Measurements from ENCODE around the gene EIF3B. TPM values are rescaled to one million over a fixed set of nuclear protein-coding genes. Genes with fewer than 3 reads are reported as not detected.

The EIF3B gene
- total RNA-seq, 2 experiments from 2014 or later, result 252 to 256 TPM

GRCh38 chr7:2421943-2422310, 67.3 kb downstream of the EIF3B start:
- CTCF ChIA-PET, result interaction anchor here (0.6 to 1.9 kb wide), 2 partner anchors 9 to 18 kb away, joined by 3 to 7 read pairs; no protein-coding TSS in a partner anchor
- Mint-ChIP-seq H3K9me3 (no peaks in the 10 kb centered on the region), H3K4me1 (ENCODE audit: low read depth) (peaks cover 23% of the 10 kb centered on the region), H3K27me3 (no peaks in the 10 kb centered on the region), H3K4me3 (no peak overlapping the region), H3K27ac (no peak overlapping the region), H3K36me3 (ENCODE audit: low read depth) (peaks cover 3% of the 10 kb centered on the region)
- TF ChIP-seq, protein P1, sequence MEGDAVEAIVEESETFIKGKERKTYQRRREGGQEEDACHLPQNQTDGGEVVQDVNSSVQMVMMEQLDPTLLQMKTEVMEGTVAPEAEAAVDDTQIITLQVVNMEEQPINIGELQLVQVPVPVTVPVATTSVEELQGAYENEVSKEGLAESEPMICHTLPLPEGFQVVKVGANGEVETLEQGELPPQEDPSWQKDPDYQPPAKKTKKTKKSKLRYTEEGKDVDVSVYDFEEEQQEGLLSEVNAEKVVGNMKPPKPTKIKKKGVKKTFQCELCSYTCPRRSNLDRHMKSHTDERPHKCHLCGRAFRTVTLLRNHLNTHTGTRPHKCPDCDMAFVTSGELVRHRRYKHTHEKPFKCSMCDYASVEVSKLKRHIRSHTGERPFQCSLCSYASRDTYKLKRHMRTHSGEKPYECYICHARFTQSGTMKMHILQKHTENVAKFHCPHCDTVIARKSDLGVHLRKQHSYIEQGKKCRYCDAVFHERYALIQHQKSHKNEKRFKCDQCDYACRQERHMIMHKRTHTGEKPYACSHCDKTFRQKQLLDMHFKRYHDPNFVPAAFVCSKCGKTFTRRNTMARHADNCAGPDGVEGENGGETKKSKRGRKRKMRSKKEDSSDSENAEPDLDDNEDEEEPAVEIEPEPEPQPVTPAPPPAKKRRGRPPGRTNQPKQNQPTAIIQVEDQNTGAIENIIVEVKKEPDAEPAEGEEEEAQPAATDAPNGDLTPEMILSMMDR (IDR thresholded peaks at IDR 0.05), result no peak
- DNase-seq (no peak), ATAC-seq (no peak)
- POLR2A ChIA-PET, result no interaction called here
- intact Hi-C loops (cut with micrococcal nuclease), result no loop called here

- ATAC-seq (no peak), DNase-seq (no peak)
- Mint-ChIP-seq H3K36me3 (ENCODE audit: low read depth) (peaks cover under 1% of the 10 kb centered on the region), H3K4me3 (no peak overlapping the region), H3K9me3 (peaks cover 1% of the 10 kb centered on the region), H3K4me1 (ENCODE audit: low read depth) (peaks cover 15% of the 10 kb centered on the region), H3K27me3 (no peaks in the 10 kb centered on the region), H3K27ac (peak overlapping the region; percentile 36)
- TF ChIP-seq, protein P1 (IDR thresholded peaks at IDR 0.05), result no peak
- CTCF ChIA-PET, result interaction anchor here (1.5 kb wide), 1 partner anchor 21 kb away, joined by 4 read pairs; no protein-coding TSS in a partner anchor
- intact Hi-C loops (cut with micrococcal nuclease), result no loop called here
- POLR2A ChIA-PET, result no interaction called here
Measured at GRCh38 chr7:2425749-2426148, 71.1 kb downstream of the EIF3B start.

Other genes starting within 250 kb of the EIF3B start
- 10 to 100 TPM; 40.0 to 44.7 TPM for gene MAD1L1, start 121.9 kb upstream of the EIF3B start, total RNA-seq
- gene MRM2, start 112.6 kb upstream of the EIF3B start, total RNA-seq, result 10 to 100 TPM; 30.3 to 31.9 TPM
- 10 to 100 TPM; 90.2 to 93.9 TPM for gene NUDT1, start 112.6 kb upstream of the EIF3B start, total RNA-seq
- 10 to 100 TPM; 31.7 to 36.8 TPM for gene SNX8, start 40.4 kb upstream of the EIF3B start, total RNA-seq
- 1 to 10 TPM; 2.9 to 4.7 TPM for gene CHST12, start 48.8 kb downstream of the EIF3B start, total RNA-seq
- not detected for gene GRIFIN, start 121.6 kb downstream of the EIF3B start, total RNA-seq
- gene LFNG, start 164.9 kb downstream of the EIF3B start, total RNA-seq, result 10 to 100 TPM; 50.6 TPM
- 10 to 100 TPM; 30.9 to 32.6 TPM for gene BRAT1, start 200.7 kb downstream of the EIF3B start, total RNA-seq
- gene IQCE, start 204.2 kb downstream of the EIF3B start, total RNA-seq, result 1 to 10 TPM; 4.0 to 4.3 TPM

Data from activated CD8-positive, alpha-beta T cell treated with anti-CD3 and anti-CD28 coated beads for 36 hours (primary cell).